ENCODE results near the gene PISD.
A peak's percentile ranks its signal among the peaks of the same experiment; 100 is the strongest.

Gene PISD

DNA sequence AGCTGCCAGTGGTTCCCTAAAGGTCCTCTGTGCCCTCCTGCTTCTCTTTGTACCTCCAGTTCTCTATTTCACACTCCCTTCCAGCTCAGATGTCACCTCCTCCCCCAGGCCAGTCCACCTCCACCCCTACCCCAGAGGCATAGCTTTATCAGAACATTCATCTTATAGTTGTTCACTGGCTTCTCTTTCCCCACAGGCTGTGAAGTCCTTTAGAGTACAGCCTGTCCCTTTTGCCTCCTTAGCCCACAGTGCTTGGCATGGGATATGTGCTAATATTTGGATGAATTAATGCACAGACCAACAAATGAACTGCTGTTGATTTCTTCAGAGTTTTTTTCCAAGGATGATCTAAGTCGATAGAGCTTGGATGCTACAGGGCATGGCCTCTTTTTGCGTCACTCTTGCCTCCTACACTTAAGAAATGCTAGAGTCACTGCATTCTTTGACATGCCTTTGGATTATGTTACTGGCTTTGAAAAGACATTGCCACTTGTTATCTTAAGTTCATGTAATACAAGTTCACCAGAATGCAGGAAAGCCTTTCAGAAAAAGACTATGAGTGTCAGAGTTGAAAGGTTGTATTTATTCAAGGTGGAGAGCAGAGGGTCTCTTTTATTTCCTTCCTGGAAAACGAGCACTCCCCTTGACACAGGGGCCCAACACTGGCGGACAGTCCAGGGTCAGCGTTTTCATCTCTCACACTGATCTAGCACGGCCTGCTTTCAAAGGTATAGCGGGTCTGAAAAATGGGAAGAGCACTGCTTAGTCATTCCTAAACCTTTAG, 75.7 kb downstream of the PISD start:
- Histone ChIP-seq H3K9ac (ENCODE audit: low read length) (no peak overlapping the region), H3K79me1 (replicated peaks; ENCODE audit: low read length, poor library complexity, severe bottlenecking) (no peaks in the 10 kb centered on the region), H3K4me1 (ENCODE audit: control insufficient read depth, insufficient read depth, low read depth, low read length) (peaks cover 5% of the 10 kb centered on the region), H2BK5ac (ENCODE audit: low read depth, low read length, poor library complexity, severe bottlenecking) (no peak overlapping the region), H2AK5ac (ENCODE audit: low read length, severe bottlenecking) (no peak overlapping the region), H3K4ac (ENCODE audit: low read depth in 1 of 2, low read length in 2 of 2) (peak overlapping the region; percentile 63 to 64), H2BK120ac (ENCODE audit: low read depth, low read length) (peak overlapping the region; percentile 80), H3K4me3 (ENCODE audit: insufficient read depth in 1 of 2, low read depth in 1 of 2, low read length in 2 of 2) (no peak overlapping the region), H3K4me2 (ENCODE audit: low read length, poor library complexity, severe bottlenecking) (no peak overlapping the region), H3K27ac (ENCODE audit: low read length, poor library complexity, severe bottlenecking) (no peak overlapping the region), H4K91ac (ENCODE audit: low read length) (peak overlapping the region; percentile 25), H2BK12ac (ENCODE audit: low read length in 2 of 2) (peak overlapping the region; percentile 71 to 86), H3K9me3 (ENCODE audit: control insufficient read depth, low read length) (peaks cover 3% of the 10 kb centered on the region), H3K18ac (ENCODE audit: low read depth in 1 of 2, low read length in 2 of 2) (peak overlapping the region in 1 of 2 experiments; percentile 47), H3K14ac (ENCODE audit: low read length in 2 of 2) (no peak overlapping the region), H3K23ac (ENCODE audit: low read length in 2 of 2) (no peak overlapping the region), H2AFZ (ENCODE audit: low read depth, low read length) (no peak overlapping the region), H3K27me3 (ENCODE audit: control insufficient read depth in 1 of 2, insufficient read depth in 1 of 2, low read length in 2 of 2) (no peaks in the 10 kb centered on the region), H2BK15ac (ENCODE audit: low read depth, poor library complexity, severe bottlenecking) (no peak overlapping the region), H4K8ac (ENCODE audit: low read length) (no peak overlapping the region), H3K36me3 (ENCODE audit: control insufficient read depth in 1 of 2, insufficient read depth in 2 of 2, low read depth in 1 of 2, low read length in 2 of 2) (peaks cover 16 to 39% of the 10 kb centered on the region in 2 experiments)
- DNase-seq: peak; percentile 94
- 94% methylated on average over 6 of the region's 7 CpGs for WGBS

DNA sequence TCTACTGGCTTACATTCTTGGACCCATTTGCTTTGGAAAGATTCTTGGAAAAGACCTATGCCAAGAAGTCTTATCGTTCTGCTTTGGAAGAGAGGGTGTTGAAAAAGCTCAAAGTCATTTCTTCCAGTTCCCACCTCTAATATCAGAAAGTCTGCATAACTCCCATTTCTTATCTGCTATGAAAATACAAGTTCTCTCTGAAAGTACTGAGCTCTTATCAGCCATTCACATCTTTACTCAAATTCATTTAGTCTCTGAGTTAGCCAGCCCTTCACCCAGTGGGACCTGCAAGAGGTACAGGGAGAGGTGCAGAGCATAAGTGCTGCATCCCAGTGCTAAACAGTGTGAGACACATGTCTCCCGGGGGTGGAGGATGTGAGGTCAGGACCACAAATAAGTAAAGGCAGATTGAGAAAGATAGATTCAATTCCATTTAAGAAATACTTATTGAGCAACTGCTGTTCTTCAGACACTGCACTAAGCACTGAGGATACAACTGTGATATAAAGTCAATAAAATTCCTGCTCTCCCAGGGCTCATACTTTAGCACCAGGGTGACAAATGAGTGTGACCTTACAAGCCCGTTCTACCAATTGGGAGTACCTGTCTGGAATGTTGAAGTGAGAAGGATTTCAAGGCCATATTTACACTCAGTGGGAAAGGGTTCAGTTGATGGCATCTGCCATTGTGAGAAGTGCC, 76.7 kb downstream of the PISD start:
- Histone ChIP-seq H2BK12ac (ENCODE audit: low read length in 2 of 2) (peak overlapping the region; percentile 29 to 88), H3K27ac (ENCODE audit: low read length, poor library complexity, severe bottlenecking) (no peak overlapping the region), H3K4me1 (ENCODE audit: control insufficient read depth, insufficient read depth, low read depth, low read length) (peaks cover 5% of the 10 kb centered on the region), H2AFZ (ENCODE audit: low read depth, low read length) (no peak overlapping the region), H3K4me3 (ENCODE audit: insufficient read depth in 1 of 2, low read depth in 1 of 2, low read length in 2 of 2) (no peak overlapping the region), H3K14ac (ENCODE audit: low read length in 2 of 2) (peak overlapping the region in 1 of 2 experiments; percentile 55), H3K4me2 (ENCODE audit: low read length, poor library complexity, severe bottlenecking) (no peak overlapping the region), H4K91ac (ENCODE audit: low read length) (peak overlapping the region; percentile 46), H3K23ac (ENCODE audit: low read length in 2 of 2) (no peak overlapping the region), H3K27me3 (ENCODE audit: control insufficient read depth in 1 of 2, insufficient read depth in 1 of 2, low read length in 2 of 2) (no peaks in the 10 kb centered on the region), H2BK15ac (ENCODE audit: low read depth, poor library complexity, severe bottlenecking) (no peak overlapping the region), H3K18ac (ENCODE audit: low read depth in 1 of 2, low read length in 2 of 2) (peak overlapping the region; percentile 11 to 47), H3K79me1 (replicated peaks; ENCODE audit: low read length, poor library complexity, severe bottlenecking) (no peaks in the 10 kb centered on the region), H2BK120ac (ENCODE audit: low read depth, low read length) (peak overlapping the region; percentile 80), H4K8ac (ENCODE audit: low read length) (peak overlapping the region; percentile 76), H3K9ac (ENCODE audit: low read length) (no peak overlapping the region), H3K9me3 (ENCODE audit: control insufficient read depth, low read length) (peaks cover 3% of the 10 kb centered on the region), H3K36me3 (ENCODE audit: control insufficient read depth in 1 of 2, insufficient read depth in 2 of 2, low read depth in 1 of 2, low read length in 2 of 2) (peaks cover 16 to 39% of the 10 kb centered on the region in 2 experiments), H2BK5ac (ENCODE audit: low read depth, low read length, poor library complexity, severe bottlenecking) (no peak overlapping the region), H3K4ac (ENCODE audit: low read depth in 1 of 2, low read length in 2 of 2) (peak overlapping the region in 1 of 2 experiments; percentile 54), H2AK5ac (ENCODE audit: low read length, severe bottlenecking) (no peak overlapping the region)
- 86% methylated on average over 3 of the region's 3 CpGs for WGBS
- peak; percentile 69 for DNase-seq

GRCh38 chr22:31584804-31585160, 77.2 kb downstream of the PISD start:
- Histone ChIP-seq H2AK5ac (ENCODE audit: low read length, severe bottlenecking) (no peak overlapping the region), H2BK5ac (ENCODE audit: low read depth, low read length, poor library complexity, severe bottlenecking) (no peak overlapping the region), H3K4me3 (ENCODE audit: insufficient read depth in 1 of 2, low read depth in 1 of 2, low read length in 2 of 2) (no peak overlapping the region), H2BK12ac (ENCODE audit: low read length in 2 of 2) (no peak overlapping the region), H3K9ac (ENCODE audit: low read length) (no peak overlapping the region), H3K4me2 (ENCODE audit: low read length, poor library complexity, severe bottlenecking) (no peak overlapping the region), H4K91ac (ENCODE audit: low read length) (no peak overlapping the region), H3K4ac (ENCODE audit: low read depth in 1 of 2, low read length in 2 of 2) (no peak overlapping the region), H2AFZ (ENCODE audit: low read depth, low read length) (no peak overlapping the region), H2BK15ac (ENCODE audit: low read depth, poor library complexity, severe bottlenecking) (no peak overlapping the region), H3K27ac (ENCODE audit: low read length, poor library complexity, severe bottlenecking) (no peak overlapping the region), H3K36me3 (ENCODE audit: control insufficient read depth in 1 of 2, insufficient read depth in 2 of 2, low read depth in 1 of 2, low read length in 2 of 2) (peaks cover 16 to 39% of the 10 kb centered on the region in 2 experiments), H3K14ac (ENCODE audit: low read length in 2 of 2) (no peak overlapping the region), H3K79me1 (replicated peaks; ENCODE audit: low read length, poor library complexity, severe bottlenecking) (no peaks in the 10 kb centered on the region), H3K9me3 (ENCODE audit: control insufficient read depth, low read length) (peaks cover 3% of the 10 kb centered on the region), H3K23ac (ENCODE audit: low read length in 2 of 2) (no peak overlapping the region), H3K18ac (ENCODE audit: low read depth in 1 of 2, low read length in 2 of 2) (no peak overlapping the region), H4K8ac (ENCODE audit: low read length) (no peak overlapping the region), H2BK120ac (ENCODE audit: low read depth, low read length) (peak overlapping the region; percentile 55), H3K27me3 (ENCODE audit: control insufficient read depth in 1 of 2, insufficient read depth in 1 of 2, low read length in 2 of 2) (no peaks in the 10 kb centered on the region), H3K4me1 (ENCODE audit: control insufficient read depth, insufficient read depth, low read depth, low read length) (peaks cover 5% of the 10 kb centered on the region)
- 80% methylated on average over 5 of the region's 5 CpGs for WGBS
- DNase-seq: no peak

DNA sequence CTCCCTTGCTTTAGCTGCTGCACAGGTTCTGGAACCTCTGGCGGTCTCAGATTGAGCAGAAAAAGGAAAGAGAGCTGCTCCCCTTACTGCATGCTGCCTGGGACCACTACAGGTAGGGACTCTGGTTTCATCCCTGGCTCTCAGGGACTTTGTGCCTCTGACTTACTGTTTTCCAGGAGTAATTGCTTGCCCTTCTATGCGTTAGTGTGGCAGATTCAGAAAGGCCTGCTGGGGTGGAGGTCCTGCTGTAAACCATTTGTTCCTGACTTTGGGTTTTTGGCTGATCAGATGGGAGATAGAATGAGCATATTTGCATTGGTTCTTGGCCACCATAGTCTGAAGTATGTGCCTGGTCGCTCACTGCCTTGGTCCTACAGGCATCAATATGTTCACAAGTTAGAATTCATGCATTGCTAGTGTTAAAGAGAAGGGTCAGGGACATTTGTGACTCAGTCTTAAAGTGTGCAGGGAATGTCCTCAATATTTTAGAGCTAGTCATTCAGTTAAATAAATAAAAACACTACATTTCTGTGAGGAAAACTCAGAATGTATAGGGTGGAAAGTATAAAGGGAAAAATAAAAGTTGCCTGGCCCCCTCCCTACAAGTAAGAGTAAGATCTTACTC, 78.0 kb downstream of the PISD start:
- Histone ChIP-seq H2BK15ac (ENCODE audit: low read depth, poor library complexity, severe bottlenecking) (no peak overlapping the region), H3K23ac (ENCODE audit: low read length in 2 of 2) (no peak overlapping the region), H2BK12ac (ENCODE audit: low read length in 2 of 2) (peak overlapping the region; percentile 50 to 74), H2AFZ (ENCODE audit: low read depth, low read length) (no peak overlapping the region), H4K8ac (ENCODE audit: low read length) (no peak overlapping the region), H3K14ac (ENCODE audit: low read length in 2 of 2) (no peak overlapping the region), H3K27ac (ENCODE audit: low read length, poor library complexity, severe bottlenecking) (peak overlapping the region; percentile 26), H4K91ac (ENCODE audit: low read length) (no peak overlapping the region), H3K4ac (ENCODE audit: low read depth in 1 of 2, low read length in 2 of 2) (peak overlapping the region in 1 of 2 experiments; percentile 45), H3K18ac (ENCODE audit: low read depth in 1 of 2, low read length in 2 of 2) (peak overlapping the region; percentile 14 to 29), H2AK5ac (ENCODE audit: low read length, severe bottlenecking) (no peak overlapping the region), H3K4me1 (ENCODE audit: control insufficient read depth, insufficient read depth, low read depth, low read length) (peaks cover 5% of the 10 kb centered on the region), H3K36me3 (ENCODE audit: control insufficient read depth in 1 of 2, insufficient read depth in 2 of 2, low read depth in 1 of 2, low read length in 2 of 2) (peaks cover 13 to 36% of the 10 kb centered on the region in 2 experiments), H3K79me1 (replicated peaks; ENCODE audit: low read length, poor library complexity, severe bottlenecking) (no peaks in the 10 kb centered on the region), H3K4me2 (ENCODE audit: low read length, poor library complexity, severe bottlenecking) (no peak overlapping the region), H3K9me3 (ENCODE audit: control insufficient read depth, low read length) (peaks cover 3% of the 10 kb centered on the region), H3K9ac (ENCODE audit: low read length) (no peak overlapping the region), H2BK5ac (ENCODE audit: low read depth, low read length, poor library complexity, severe bottlenecking) (no peak overlapping the region), H2BK120ac (ENCODE audit: low read depth, low read length) (no peak overlapping the region), H3K4me3 (ENCODE audit: insufficient read depth in 1 of 2, low read depth in 1 of 2, low read length in 2 of 2) (no peak overlapping the region), H3K27me3 (ENCODE audit: control insufficient read depth in 1 of 2, insufficient read depth in 1 of 2, low read length in 2 of 2) (no peaks in the 10 kb centered on the region)
- peak; percentile 57 for DNase-seq
- 52% methylated on average over 3 of the region's 3 CpGs for WGBS
